Stimulated activated CD4-positive, alpha-beta T cell treated with anti-CD3 and anti-CD28 coated beads, TNF-alpha, amount 100 ng/mL, for 4 hours (primary cell): ENCODE data around the gene ETV3.

Source experiments
- DNase-seq, 3 experiments: peaks; one replicate each; pipeline ENCODE4 v3.0.0-alpha.2; 2020; ENCODE audit warnings: low read depth in 3 of 3

The ETV3 gene

GRCh38 chr1:157139052-157139715, 989 bp upstream of the ETV3 start:
- no peak for DNase-seq

- DNase-seq = no peak
Measured at GRCh38 chr1:157137408-157138219, 581 bp downstream of the ETV3 start.

GRCh38 chr1:157137046-157137407, 1.2 kb downstream of the ETV3 start:
- no peak for DNase-seq

GRCh38 chr1:157136133-157136532, 2.1 kb downstream of the ETV3 start:
- DNase-seq = no peak

DNA sequence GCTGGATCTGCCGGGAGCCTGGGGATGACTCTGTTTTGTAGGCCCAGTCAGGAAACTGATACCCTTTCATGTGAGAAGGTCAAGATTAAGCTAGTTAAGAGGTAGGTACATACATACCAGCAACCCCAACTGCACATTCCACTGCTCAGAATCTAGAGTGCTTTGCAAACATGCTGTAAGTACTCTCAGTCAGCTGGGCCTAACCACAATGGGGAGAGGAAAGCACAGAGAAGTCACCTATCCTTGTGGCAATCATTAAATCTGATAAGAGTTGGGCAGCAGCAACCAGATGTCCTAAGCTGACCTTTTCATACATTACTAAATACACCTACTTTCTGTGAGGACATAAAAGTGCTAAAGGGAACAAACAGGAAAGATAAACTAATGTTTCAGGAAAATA, 2.5 kb downstream of the ETV3 start:
- no peak for DNase-seq

- DNase-seq = no peak
Measured at GRCh38 chr1:157135070-157135469, 3.1 kb downstream of the ETV3 start.

GRCh38 chr1:157134442-157134841, 3.8 kb downstream of the ETV3 start:
- DNase-seq = no peak

GRCh38 chr1:157133426-157133825, 4.8 kb downstream of the ETV3 start:
- DNase-seq = no peak

DNA sequence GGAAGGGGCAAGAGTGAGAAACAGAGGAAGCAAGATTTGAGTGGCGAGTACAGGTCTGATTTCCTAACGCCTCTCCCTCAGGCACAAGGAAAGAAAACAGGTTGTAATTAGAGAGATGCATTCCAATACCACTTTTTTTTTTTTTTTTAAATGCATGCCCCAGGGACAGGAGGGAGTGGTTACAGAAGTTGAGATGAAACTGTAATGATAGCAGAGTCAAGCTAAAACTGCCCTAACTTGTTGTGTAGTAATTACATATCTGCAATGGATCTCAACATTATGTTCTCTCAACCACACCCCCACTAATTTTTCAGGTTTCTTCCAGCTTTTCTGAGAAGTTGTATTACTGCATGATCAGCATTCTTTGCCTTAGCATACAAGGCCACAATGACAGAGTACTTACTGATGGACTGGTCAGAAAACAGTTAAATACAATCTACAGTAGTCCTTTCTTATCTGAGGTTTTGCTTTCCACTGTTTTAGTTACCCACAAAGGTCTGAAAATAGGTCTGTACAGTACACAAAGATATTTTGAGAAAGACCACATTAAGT, 5.5 kb downstream of the ETV3 start:
- no peak for DNase-seq

DNA sequence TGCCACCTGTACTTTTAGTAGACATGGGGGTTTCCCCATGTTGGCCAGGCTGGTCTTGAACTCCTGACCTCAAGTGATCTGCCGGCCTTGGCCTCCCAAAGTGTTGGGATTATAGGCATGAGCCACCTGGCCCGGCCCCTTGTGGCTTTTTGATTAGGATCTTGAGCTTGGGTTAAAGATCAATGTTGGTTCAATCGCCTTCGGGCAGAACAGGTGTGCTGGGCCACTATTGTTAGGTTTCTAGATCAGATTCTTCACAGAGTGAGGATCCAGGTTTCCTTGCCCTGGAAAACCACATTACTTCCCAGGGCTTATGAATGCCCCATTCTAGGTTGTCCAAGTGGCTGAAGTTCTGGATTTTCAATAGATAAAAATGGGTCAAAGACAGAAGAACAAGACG, 6.1 kb downstream of the ETV3 start:
- no peak for DNase-seq

GRCh38 chr1:157131281-157131680, 6.9 kb downstream of the ETV3 start:
- DNase-seq = no peak

DNA sequence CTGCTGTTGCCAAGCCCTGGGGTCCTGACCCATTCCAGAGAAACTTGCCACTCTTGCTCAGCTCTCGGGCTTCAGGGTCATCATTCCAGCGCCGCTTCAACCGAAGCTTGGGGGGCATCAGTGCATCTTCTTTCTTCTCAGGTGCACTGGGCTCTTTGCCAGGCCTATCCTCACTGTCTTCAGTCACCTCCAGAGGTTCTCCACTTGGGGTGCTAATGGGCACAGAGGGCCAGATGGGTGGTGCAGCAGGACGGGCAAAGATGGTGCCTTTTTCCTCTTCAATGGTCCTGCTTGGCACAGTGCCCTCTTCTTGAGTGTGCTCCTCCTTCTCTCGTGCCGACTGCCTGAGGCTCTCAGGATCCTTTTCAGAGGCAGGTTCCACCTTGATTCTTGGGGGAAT, 13.3 kb downstream of the ETV3 start:
- no peak for DNase-seq

DNA sequence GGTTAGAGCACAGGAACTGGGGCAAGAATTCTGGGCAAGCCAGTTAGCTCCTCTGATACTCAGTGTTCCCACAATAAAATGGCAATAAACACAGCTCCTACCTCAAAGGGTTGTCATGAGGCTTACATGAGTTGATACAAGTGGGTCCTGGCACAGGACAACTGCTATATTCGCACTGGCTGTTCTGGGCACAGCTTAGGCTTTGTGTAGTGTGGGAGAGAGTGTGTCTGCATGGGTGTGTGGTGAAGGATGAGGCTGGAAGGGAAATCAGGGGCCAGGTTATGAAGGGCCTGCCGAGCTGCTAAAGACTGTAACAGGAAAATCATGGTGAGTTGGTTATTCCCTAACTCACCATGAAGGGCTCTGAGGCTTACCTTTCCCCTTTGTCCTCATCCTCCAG, 18.7 kb downstream of the ETV3 start:
- no peak for DNase-seq

DNA sequence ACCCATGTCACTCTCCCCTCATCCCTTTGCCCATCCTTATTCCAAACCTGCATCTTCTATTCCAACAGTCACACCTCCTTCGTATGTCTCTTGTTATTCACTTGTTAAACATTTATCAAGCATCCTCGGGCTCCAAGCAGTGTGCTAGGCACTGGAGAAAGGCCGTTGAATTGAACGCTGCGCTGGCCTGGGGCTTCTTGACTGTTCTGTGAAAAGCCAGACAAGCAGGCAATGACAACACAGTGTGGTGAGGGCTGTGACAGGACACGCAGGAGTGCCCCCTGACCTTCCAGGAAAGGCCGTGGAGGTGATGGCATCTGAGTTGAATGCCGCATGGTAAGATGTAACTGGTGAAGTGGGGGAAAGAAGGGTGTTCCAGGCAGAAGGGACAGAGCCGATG, 19.2 kb downstream of the ETV3 start:
- no peak for DNase-seq

DNA sequence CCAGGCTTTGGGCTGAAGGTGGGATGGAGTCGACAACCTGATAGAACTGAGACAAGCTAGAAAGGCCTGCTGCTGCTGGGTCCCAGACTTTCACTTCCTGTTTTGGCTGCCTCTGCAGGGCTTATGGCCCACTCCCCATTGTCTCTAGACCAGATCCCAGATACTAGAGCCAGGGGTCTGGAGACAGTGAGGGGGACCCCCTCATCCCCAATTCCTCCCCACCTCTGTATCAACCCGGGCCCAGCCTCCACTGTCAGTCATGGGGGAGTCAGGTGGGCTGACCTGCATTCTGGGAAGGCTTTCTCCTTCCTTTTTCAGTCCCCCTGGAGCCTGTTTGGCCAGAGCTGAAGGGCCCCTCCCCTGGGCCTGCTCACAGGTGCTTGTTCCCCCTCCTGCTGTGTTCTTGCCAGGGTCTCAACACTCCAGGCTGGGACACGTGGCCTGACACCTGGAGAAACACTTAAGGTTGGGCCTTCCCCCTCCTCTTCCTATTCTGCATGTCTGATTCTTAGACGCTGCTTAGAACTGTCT, 20.6 kb downstream of the ETV3 start:
- DNase-seq = no peak

- no peak for DNase-seq
Measured at GRCh38 chr1:157116737-157117103, 21.5 kb downstream of the ETV3 start.

- no peak for DNase-seq
Measured at GRCh38 chr1:157115851-157116736, 22.1 kb downstream of the ETV3 start.

DNA sequence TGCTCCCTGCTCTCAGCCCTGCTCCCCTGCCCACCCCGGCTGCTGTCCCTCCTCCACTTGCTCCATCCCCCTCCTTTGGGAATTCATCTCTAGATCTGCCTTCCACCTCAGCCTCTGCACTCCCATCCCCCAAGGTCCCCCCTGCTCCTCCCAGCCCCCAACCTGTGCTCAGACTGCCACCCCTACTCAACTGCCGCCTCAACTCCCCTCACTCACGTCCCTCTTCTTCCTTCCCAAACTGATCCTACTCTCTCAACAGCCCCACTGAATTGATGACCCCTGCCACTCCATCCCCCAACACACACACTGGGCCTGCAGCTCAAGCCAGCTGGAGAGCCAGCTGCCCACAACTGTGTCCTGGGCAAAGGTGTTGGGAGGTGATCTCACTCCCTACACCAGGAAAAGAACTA, 22.8 kb downstream of the ETV3 start:
- no peak for DNase-seq

GRCh38 chr1:157114183-157115121, 23.7 kb downstream of the ETV3 start:
- DNase-seq = no peak

GRCh38 chr1:157113631-157114030, 24.6 kb downstream of the ETV3 start:
- no peak for DNase-seq

DNA sequence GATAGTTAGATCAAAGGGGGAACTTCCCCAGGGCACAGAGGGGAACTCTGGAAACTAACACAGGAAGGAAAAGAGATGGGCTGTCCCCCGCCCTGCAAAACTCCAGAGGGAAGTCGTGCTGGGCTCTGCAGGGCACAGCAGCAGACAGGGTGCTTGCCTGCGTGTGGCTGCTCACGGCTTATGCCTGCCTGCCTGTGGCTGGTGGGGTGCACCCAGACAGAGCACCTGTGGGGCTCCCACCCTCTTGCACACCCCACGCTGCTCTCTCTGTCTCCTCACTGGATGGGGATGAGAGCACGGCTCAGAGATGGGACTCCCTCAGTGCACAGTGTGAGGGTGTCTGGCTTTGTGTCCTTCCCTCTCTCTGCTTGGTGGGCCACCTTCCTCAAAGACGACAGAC, 25.1 kb downstream of the ETV3 start:
- no peak for DNase-seq
